HepG2 (cell line): ENCODE measurements around the gene RP2. TPM values are rescaled to one million over a fixed set of nuclear protein-coding genes. Genes with fewer than 3 reads are reported as not detected.

ENCODE experiments used
- ATAC-seq: fragments of 200-7000 bp; cut with Tn5 transposase; 3 replicates; pipeline ENCODE4 v1.9.1; 2020; ENCODE audit warnings: mild to moderate bottlenecking, moderate library complexity
- BruUV-seq: library from RNA; stranded (reverse); fragments of 400-500 nt; replicated peaks from 2 replicates; lab custom pipeline; 2021; lab: Mats Ljungman, UMichigan
- CTCF ChIA-PET: fragments of 300-600 bp; formaldehyde crosslinking; extraction: SDS; loops from one replicate; lab custom pipeline; 2021; ENCODE audit warnings: low total read pairs, inconsistent platforms, low intra/inter-chr PET ratio; lab: Yijun Ruan, JAX
- POLR2A ChIA-PET: fragments of 350-600 bp; sonication (Branson Sonifier 250); formaldehyde crosslinking; loops from one replicate; lab custom pipeline; 2020; ENCODE audit warnings: antibody characterized with exemption, inconsistent platforms; lab: Yijun Ruan, JAX
- DNase-seq: peaks from one replicate; pipeline ENCODE4 v3.0.0-alpha.2; 2015; ENCODE audit warnings: low spot score
- FAIRE-seq: peaks from 3 replicates; lab custom pipeline; 2011; peaks lifted over from hg19 to GRCh38; lab: Jason Lieb, UNC
- H2AFZ ChIP-seq: one replicate; pipeline ENCODE4 v1.6.1; 2011; ENCODE audit warnings: low read length, inconsistent platforms
- H3K27ac ChIP-seq: fragments of 300-600 bp; 3 replicates; pipeline ENCODE4 v1.8.0; 2011; ENCODE audit warnings: mixed run types, mild to moderate bottlenecking, mixed read lengths, low read length, inconsistent platforms; ENCODE audit not compliant: insufficient read depth; ENCODE audit errors: extremely low read length
- H3K27me3 ChIP-seq, 2 experiments: fragments of 200-600 bp in 1 of 2; 2 replicates in 1 of 2; 3 replicates in 1 of 2; pipeline versions ENCODE4 v1.6.0 to v1.8.0; 2011; ENCODE audit warnings: low read length in 2 of 2, mild to moderate bottlenecking in 2 of 2, moderate library complexity in 2 of 2, inconsistent platforms in 1 of 2; ENCODE audit not compliant: insufficient read depth in 2 of 2, control insufficient read depth in 1 of 2
- H3K36me3 ChIP-seq, 2 experiments: fragments of 200-600 bp in 1 of 2; replicated peaks in 1 of 2; 2 replicates in 1 of 2; 3 replicates in 1 of 2; pipeline versions ENCODE4 v1.5.1 to v1.8.0; 2011; ENCODE audit warnings: low read length in 2 of 2, inconsistent platforms in 1 of 2; ENCODE audit not compliant: insufficient read depth in 2 of 2, control insufficient read depth in 1 of 2
- H3K4me1 ChIP-seq: 2 replicates; pipeline ENCODE4 v1.5.1; 2012; ENCODE audit warnings: low read length, inconsistent platforms; ENCODE audit not compliant: insufficient read depth
- H3K4me2 ChIP-seq: 2 replicates; pipeline ENCODE4 v1.6.0; 2011; ENCODE audit warnings: low read depth, low read length, inconsistent platforms
- H3K4me3 ChIP-seq, 3 experiments: fragments of 200-600 bp in 1 of 3; sonication (generic), shearing (Covaris generic) in 1 of 3; replicated peaks in 1 of 3; 2 replicates each; pipeline ENCODE4 v1.5.1; 2011 to 2016; ENCODE audit warnings: low read length in 3 of 3, inconsistent platforms in 2 of 3, low read depth in 2 of 3, mild to moderate bottlenecking in 2 of 3, control low read depth in 1 of 3, mixed read lengths in 1 of 3; ENCODE audit not compliant: insufficient read depth in 1 of 3
- H3K79me2 ChIP-seq: one replicate; pipeline ENCODE4 v1.6.1; 2011; ENCODE audit warnings: low read length, inconsistent platforms; ENCODE audit not compliant: insufficient read depth
- H3K9ac ChIP-seq: 2 replicates; pipeline ENCODE4 v1.6.0; 2011; ENCODE audit warnings: mild to moderate bottlenecking, low read depth, low read length, inconsistent platforms; ENCODE audit not compliant: insufficient read depth
- H3K9me3 ChIP-seq: 2 replicates; pipeline ENCODE4 v1.5.1; 2012; ENCODE audit warnings: mild to moderate bottlenecking, low read length
- H4K20me1 ChIP-seq: 2 replicates; pipeline ENCODE4 v1.6.0; 2011; ENCODE audit warnings: inconsistent platforms, mild to moderate bottlenecking, low read length, moderate library complexity; ENCODE audit not compliant: insufficient read depth
- BHLHE40 ChIP-seq: IDR thresholded peaks from 2 replicates; pipeline ENCODE4 v1.6.1; 2011; ENCODE audit warnings: low read length, improper control_type of control experiment
- FOXP4 ChIP-seq: sonication (generic); formaldehyde crosslinking; IDR thresholded peaks from 2 replicates; pipeline ENCODE4 v1.4.0; 2020; ENCODE audit warnings: missing genetic modification reagents
- IKZF1 ChIP-seq: fragments of 450-650 bp; IDR thresholded peaks from 2 replicates; pipeline ENCODE4 v1.7.1; 2016
- PLRG1 ChIP-seq: fragments of 450-650 bp; conservative IDR thresholded peaks from 2 replicates; pipeline ENCODE4 v1.6.1; 2016
- PRDM15 ChIP-seq: sonication (generic); formaldehyde crosslinking; IDR thresholded peaks from 2 replicates; pipeline ENCODE4 v1.4.0; 2020; ENCODE audit warnings: missing genetic modification reagents
- ZNF160 ChIP-seq: sonication (generic); formaldehyde crosslinking; IDR thresholded peaks from 2 replicates; pipeline ENCODE4 v1.8.0; 2022; ENCODE audit warnings: mild to moderate bottlenecking, inconsistent platforms, missing genetic modification reagents
- ZNF281 ChIP-seq: sonication (generic); formaldehyde crosslinking; IDR thresholded peaks from 2 replicates; pipeline ENCODE4 v1.4.0; 2020; ENCODE audit warnings: missing genetic modification reagents, borderline replicate concordance
- ZNF615 ChIP-seq: sonication (generic); formaldehyde crosslinking; IDR thresholded peaks from 2 replicates; pipeline ENCODE4 v1.5.0; 2020; ENCODE audit warnings: mild to moderate bottlenecking, missing genetic modification reagents, borderline replicate concordance
- ZNF678 ChIP-seq: sonication (generic); formaldehyde crosslinking; IDR thresholded peaks from 2 replicates; pipeline ENCODE4 v1.4.0; 2020; ENCODE audit warnings: mild to moderate bottlenecking, missing genetic modification reagents
- WGBS: methylation state at CpG from one replicate; pipeline ENCODE4 v1.1.6; 2017; ENCODE audit warnings: low lambda C conversion rate; 5-methylcytosine and 5-hydroxymethylcytosine counted together
- in situ Hi-C: cut with HindIII; loops from 2 replicates; pipeline ENCODE4 v1.10.0; 2017; ENCODE audit warnings: low pct_unique_long_range_greater_than_20kb; ENCODE audit not compliant: extremely low pct_ligation_motif_present
- intact Hi-C: fragments of 100-400 bp; cut with micrococcal nuclease; formaldehyde crosslinking; loops from one replicate; pipeline ENCODE4 v1.10.0; 2022; ENCODE audit not compliant: unreplicated experiment
- polyA plus RNA-seq, 8 experiments: library from polyadenylated mRNA; depleted of rRNA in 3 of 8; stranded (reverse) in 7 of 8; unstranded in 1 of 8; fragments of >200 nt; fragmentation: Illumina TruSeq in 4 of 8; extraction: Trizol in 4 of 8; gene quantifications; 2 replicates each; pipeline versions ENCODE4 v1.2.1 to v1.2.3, GENCODE V29; 2011 to 2016; ENCODE audit warnings: low read depth in 4 of 8, missing spikeins in 1 of 8, mixed read lengths in 1 of 8; ENCODE audit not compliant: insufficient read depth in 1 of 8
- total RNA-seq, 5 experiments: library from RNA; depleted of rRNA; stranded (reverse); fragments of >200 nt; fragmentation: Illumina TruSeq; extraction: Trizol; gene quantifications; 2 replicates each; pipeline ENCODE4 v1.2.3, GENCODE V29; 2016; ENCODE audit warnings: low read depth in 1 of 5

Gene RP2
- total and polyA plus RNA-seq, 2 of the 13 experiments (the other 11 are each of a cell fraction or from before 2014, with no cell fraction given) = 5.0 to 9.9 TPM

GRCh38 chrX:46823481-46823880 lies 13.4 kb upstream of the RP2 start:
- ChIA-PET POLR2A (no interaction called here), CTCF (no interaction called here)
- FAIRE-seq = no peak
- H3K27ac ChIP-seq = no peak overlapping the region
- H4K20me1 ChIP-seq = no peaks in the 10 kb centered on the region
- no peak for ATAC-seq
- no peak overlapping the region for H3K9ac ChIP-seq
- no TSS peak for BruUV-seq
- 100% methylated on average over 1 of the region's 2 CpGs for WGBS
- H3K9me3 ChIP-seq = no peaks in the 10 kb centered on the region
- no peak for TF ChIP-seq ZNF160 (CRISPR knock-in tag)
- no peak for TF ChIP-seq FOXP4 (CRISPR knock-in tag)
- no peak for TF ChIP-seq PLRG1
- TF ChIP-seq ZNF615 = no peak
- H2AFZ ChIP-seq = no peak overlapping the region
- H3K4me2 ChIP-seq = no peak overlapping the region
- no peaks in the 10 kb centered on the region for H3K79me2 ChIP-seq
- no peaks in the 10 kb centered on the region for H3K27me3 ChIP-seq
- H3K4me3 ChIP-seq = no peak overlapping the region
- peaks cover 18% of the 10 kb centered on the region for H3K4me1 ChIP-seq
- H3K36me3 ChIP-seq = no peaks in the 10 kb centered on the region
- in situ Hi-C loops = no loop called here
- DNase-seq = no peak
- intact Hi-C loops = no loop called here

- no peaks in the 10 kb centered on the region for H4K20me1 ChIP-seq
- no peak for DNase-seq
- H3K9me3 ChIP-seq = no peaks in the 10 kb centered on the region
- in situ Hi-C loops = no loop called here
- no peaks in the 10 kb centered on the region for H3K36me3 ChIP-seq
- 4% methylated on average over 4 of the region's 6 CpGs for WGBS
- BruUV-seq = no TSS peak
- no peak overlapping the region for H3K4me2 ChIP-seq
- no peaks in the 10 kb centered on the region for H3K4me1 ChIP-seq
- ChIA-PET POLR2A (no interaction called here), CTCF (no interaction called here)
- no peak overlapping the region for H3K27ac ChIP-seq
- H3K4me3 ChIP-seq = no peak overlapping the region
- H3K79me2 ChIP-seq = no peaks in the 10 kb centered on the region
- H3K9ac ChIP-seq = no peak overlapping the region
- ATAC-seq = no peak
- FAIRE-seq = no peak
- intact Hi-C loops = no loop called here
- no peak overlapping the region for H2AFZ ChIP-seq
- no peaks in the 10 kb centered on the region for H3K27me3 ChIP-seq
- TF ChIP-seq ZNF281 (CRISPR knock-in tag) (no peak), PRDM15 (CRISPR knock-in tag) (no peak), IKZF1 (no peak), ZNF678 (CRISPR knock-in tag) (no peak), BHLHE40 (no peak)
Measured at GRCh38 chrX:46831765-46832327, 5.0 kb upstream of the RP2 start.
